HG03045 (cell line): Measurements from ENCODE around the gene ZNF383.
"Not testable (repeated sequence)": the region's sequence is repeated elsewhere in the genome, so short reads cannot be mapped to it uniquely, and the experiment has no call there.

Experiments used
- ATAC-seq: cut with Tn5 transposase; IDR thresholded peaks from one replicate; pipeline ENCODE4 v1.9.1; 2021; ENCODE audit warnings: mild to moderate bottlenecking, moderate library complexity; ENCODE audit not compliant: unreplicated experiment

ZNF383 gene

GRCh38 chr19:37292998-37293939, 75.3 kb downstream of the ZNF383 start:
- not testable (repeated sequence) for ATAC-seq

GRCh38 chr19:37294246-37294645, 76.2 kb downstream of the ZNF383 start:
- ATAC-seq: not testable (repeated sequence)
